Gastrocnemius medialis (tissue), 4 donors: ENCODE measurements around the gene ADCY4. TPM values are rescaled to one million over a fixed set of nuclear protein-coding genes. Genes with fewer than 3 reads are reported as not detected.

ENCODE experiments used
- ATAC-seq, 2 donors: fragments of 150-250 bp; one replicate each; pipeline ENCODE4 v1.9.1; 2016
- DNase-seq, 2 donors: peaks; one replicate each; pipeline ENCODE4 v3.0.0-alpha.2; 2019
- H3K27ac ChIP-seq, 4 donors: fragments of 200-600 bp; sonication (generic); 1 replicate in 1 of 4; 2 replicates in 3 of 4; pipeline ENCODE4 v1.5.1; 2016 to 2018; ENCODE audit warnings: mild to moderate bottlenecking in 2 of 4, moderate library complexity in 1 of 4
- H3K27me3 ChIP-seq, 3 donors: fragments of 200-600 bp; sonication (generic) in 2 of 3; 1 replicate in 1 of 3; 2 replicates in 2 of 3; pipeline versions ENCODE4 v1.5.1 to v1.6.0; 2016 to 2019; ENCODE audit warnings: mild to moderate bottlenecking in 1 of 3, moderate library complexity in 1 of 3
- H3K36me3 ChIP-seq, 2 donors: fragments of 200-600 bp; sonication (generic) in 1 of 2; one replicate each; pipeline ENCODE4 v1.5.1; 2017 to 2018
- H3K4me1 ChIP-seq, 2 donors: fragments of 200-600 bp; sonication (generic) in 1 of 2; one replicate each; pipeline ENCODE4 v1.5.1; 2016 to 2017; ENCODE audit warnings: mild to moderate bottlenecking in 2 of 2
- H3K4me3 ChIP-seq, 4 donors: fragments of 200-600 bp; sonication (generic) in 3 of 4; 1 replicate in 1 of 4; 2 replicates in 3 of 4; pipeline ENCODE4 v1.5.1; 2016 to 2019; ENCODE audit warnings: mild to moderate bottlenecking in 2 of 4
- H3K9me3 ChIP-seq, 3 donors: fragments of 200-600 bp; sonication (generic) in 2 of 3; 1 replicate in 1 of 3; 2 replicates in 2 of 3; pipeline ENCODE4 v1.5.1; 2016 to 2019
- POLR2A ChIP-seq, 2 donors: fragments of 450-650 bp; IDR thresholded peaks; one replicate each; pipeline ENCODE4 v1.6.1; 2017; ENCODE audit warnings: antibody characterized with exemption in 2 of 2, mild to moderate bottlenecking in 2 of 2, moderate library complexity in 2 of 2
- in situ Hi-C, 4 donors: fragments of 200-750 bp; cut with MboI; loops; one replicate each; pipeline versions ENCODE4 v1.15.0 to v1.8.0; 2017; ENCODE audit warnings: low sequenced_read_pairs in 4 of 4
- intact Hi-C: fragments of 100-400 bp; cut with DNase I; formaldehyde crosslinking; loops from one replicate; pipeline ENCODE4 v1.15.1; 2023; ENCODE audit warnings: low total_unique reads
- total RNA-seq, 4 donors: library from RNA; depleted of rRNA; stranded (reverse); fragments of >200 nt; gene quantifications; one replicate each; pipeline versions ENCODE4 v1.1.0 to v1.2.3, GENCODE V29; 2016
- TF ChIP-seq, protein P1 (sequence below), 5 experiments: fragments of 450-650 bp in 3 of 5; fragments of 200-600 bp in 2 of 5; sonication (generic) in 2 of 5; IDR thresholded peaks in 4 of 5; conservative IDR thresholded peaks in 1 of 5; 1 replicate in 4 of 5; 2 replicates in 1 of 5; pipeline ENCODE4 v1.5.1; 2016 to 2019; ENCODE audit warnings: antibody characterized with exemption in 5 of 5, mild to moderate bottlenecking in 3 of 5, moderate library complexity in 3 of 5

Gene ADCY4
- total RNA-seq, 4 donors from 2014 or later, result 7.9 to 16.6 (median 8.7) TPM

DNA sequence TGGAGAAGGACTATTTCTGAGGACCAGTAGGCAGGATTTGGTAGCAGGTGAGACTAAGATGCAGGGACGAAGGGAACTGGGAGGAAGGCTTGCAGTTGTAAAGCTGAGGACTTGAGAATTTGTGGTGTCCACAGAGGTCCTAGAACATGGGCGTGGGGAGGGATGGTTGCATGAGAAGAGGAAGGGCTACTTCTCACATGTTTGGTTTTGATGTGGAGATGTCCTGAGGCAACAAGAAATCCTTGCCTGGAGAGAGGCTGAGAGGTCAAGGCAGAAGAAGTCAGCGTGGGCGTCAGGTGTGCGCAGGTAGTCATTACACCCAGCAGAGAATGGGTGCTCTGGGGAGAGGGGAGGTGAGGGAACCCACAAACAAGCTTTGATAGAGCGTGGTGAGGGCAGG is 57.8 kb downstream of the ADCY4 start:
- in situ Hi-C loops, result no loop called here
- DNase-seq, result no peak
- no peak for ATAC-seq
- Histone ChIP-seq H3K36me3 (no peaks in the 10 kb centered on the region), H3K4me3 (no peak overlapping the region), H3K27me3 (no peaks in the 10 kb centered on the region), H3K27ac (no peak overlapping the region), H3K9me3 (no peaks in the 10 kb centered on the region), H3K4me1 (peaks cover under 1 to 3% of the 10 kb centered on the region in 2 donors)
- TF ChIP-seq POLR2A (IDR thresholded peaks at IDR 0.05), result no peak
- TF ChIP-seq, protein P1, sequence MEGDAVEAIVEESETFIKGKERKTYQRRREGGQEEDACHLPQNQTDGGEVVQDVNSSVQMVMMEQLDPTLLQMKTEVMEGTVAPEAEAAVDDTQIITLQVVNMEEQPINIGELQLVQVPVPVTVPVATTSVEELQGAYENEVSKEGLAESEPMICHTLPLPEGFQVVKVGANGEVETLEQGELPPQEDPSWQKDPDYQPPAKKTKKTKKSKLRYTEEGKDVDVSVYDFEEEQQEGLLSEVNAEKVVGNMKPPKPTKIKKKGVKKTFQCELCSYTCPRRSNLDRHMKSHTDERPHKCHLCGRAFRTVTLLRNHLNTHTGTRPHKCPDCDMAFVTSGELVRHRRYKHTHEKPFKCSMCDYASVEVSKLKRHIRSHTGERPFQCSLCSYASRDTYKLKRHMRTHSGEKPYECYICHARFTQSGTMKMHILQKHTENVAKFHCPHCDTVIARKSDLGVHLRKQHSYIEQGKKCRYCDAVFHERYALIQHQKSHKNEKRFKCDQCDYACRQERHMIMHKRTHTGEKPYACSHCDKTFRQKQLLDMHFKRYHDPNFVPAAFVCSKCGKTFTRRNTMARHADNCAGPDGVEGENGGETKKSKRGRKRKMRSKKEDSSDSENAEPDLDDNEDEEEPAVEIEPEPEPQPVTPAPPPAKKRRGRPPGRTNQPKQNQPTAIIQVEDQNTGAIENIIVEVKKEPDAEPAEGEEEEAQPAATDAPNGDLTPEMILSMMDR (IDR thresholded peaks at IDR 0.05 in 4 of 5, conservative IDR thresholded peaks at IDR 0.05 in 1 of 5), result no peak
- intact Hi-C loops, result no loop called here

DNA sequence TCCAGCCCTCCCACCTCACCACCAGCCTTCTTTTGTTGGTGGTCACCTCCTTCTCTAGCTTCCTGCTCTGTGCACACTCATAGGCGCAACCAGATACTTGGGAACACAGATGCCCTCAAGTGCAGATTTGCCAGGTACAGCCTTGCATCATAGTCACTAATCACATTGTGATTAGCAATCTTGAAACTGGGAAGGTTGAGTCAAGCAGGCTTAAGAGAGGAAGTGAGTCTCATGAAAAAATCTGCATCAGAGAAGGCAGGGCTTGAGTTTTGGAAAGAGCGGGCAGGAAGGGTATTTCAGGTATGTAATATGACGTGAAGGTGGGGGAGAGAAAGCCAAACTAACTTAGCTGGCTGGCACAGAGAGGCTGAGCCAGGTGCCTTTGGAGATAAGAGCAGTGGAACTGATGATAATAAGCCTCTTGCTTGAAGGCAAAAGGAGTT is 60.7 kb downstream of the ADCY4 start:
- H3K27ac ChIP-seq, result no peak overlapping the region
- in situ Hi-C loops (no loop called here), intact Hi-C loops (no loop called here)
- no peak for DNase-seq
- H3K4me1 ChIP-seq, result peaks cover 4 to 6% of the 10 kb centered on the region in 2 donors
- H3K4me3 ChIP-seq, result no peak overlapping the region
- no peak for TF ChIP-seq POLR2A (IDR thresholded peaks at IDR 0.05)
- TF ChIP-seq, protein P1 (IDR thresholded peaks at IDR 0.05 in 4 of 5, conservative IDR thresholded peaks at IDR 0.05 in 1 of 5), result no peak
- H3K27me3 ChIP-seq, result no peaks in the 10 kb centered on the region
- no peaks in the 10 kb centered on the region for H3K9me3 ChIP-seq
- ATAC-seq, result no peak
- peaks cover 0 to 10% of the 10 kb centered on the region in 2 donors for H3K36me3 ChIP-seq

DNA sequence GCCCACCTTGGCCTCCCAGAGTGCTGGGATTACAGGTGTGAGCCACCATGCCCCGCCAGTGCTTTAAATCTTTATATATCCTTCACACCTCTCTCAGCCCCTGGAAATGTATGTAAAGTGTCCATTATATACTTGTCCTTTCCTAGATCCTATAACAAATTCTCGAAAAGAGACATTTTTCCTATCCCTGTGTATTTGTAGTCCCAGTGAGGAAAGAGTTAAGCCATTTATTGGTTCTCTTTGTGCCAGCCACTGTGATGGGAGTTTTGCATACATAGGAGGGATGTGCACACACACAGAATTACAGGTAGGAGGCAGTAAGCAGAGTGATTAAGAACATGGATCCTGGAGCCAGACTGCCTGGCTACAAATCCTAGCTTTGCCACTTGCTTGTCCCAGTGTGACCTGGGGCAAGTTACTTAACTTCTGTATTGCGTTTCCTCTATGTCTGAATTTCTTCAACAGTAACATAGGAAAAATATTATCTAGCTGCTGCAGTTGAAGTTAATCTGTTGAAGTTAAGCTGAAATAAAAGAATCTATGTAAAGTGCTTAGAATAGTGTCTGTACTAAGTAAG is 61.4 kb downstream of the ADCY4 start:
- ATAC-seq, result no peak
- Histone ChIP-seq H3K4me3 (no peak overlapping the region), H3K4me1 (peaks cover 4 to 6% of the 10 kb centered on the region in 2 donors), H3K27ac (no peak overlapping the region), H3K36me3 (peaks cover 0 to 13% of the 10 kb centered on the region in 2 donors), H3K9me3 (no peaks in the 10 kb centered on the region), H3K27me3 (no peaks in the 10 kb centered on the region)
- in situ Hi-C loops, result no loop called here
- DNase-seq, result no peak
- intact Hi-C loops, result no loop called here
- TF ChIP-seq, protein P1 (IDR thresholded peaks at IDR 0.05 in 4 of 5, conservative IDR thresholded peaks at IDR 0.05 in 1 of 5), result no peak
- TF ChIP-seq POLR2A (IDR thresholded peaks at IDR 0.05), result no peak

DNA sequence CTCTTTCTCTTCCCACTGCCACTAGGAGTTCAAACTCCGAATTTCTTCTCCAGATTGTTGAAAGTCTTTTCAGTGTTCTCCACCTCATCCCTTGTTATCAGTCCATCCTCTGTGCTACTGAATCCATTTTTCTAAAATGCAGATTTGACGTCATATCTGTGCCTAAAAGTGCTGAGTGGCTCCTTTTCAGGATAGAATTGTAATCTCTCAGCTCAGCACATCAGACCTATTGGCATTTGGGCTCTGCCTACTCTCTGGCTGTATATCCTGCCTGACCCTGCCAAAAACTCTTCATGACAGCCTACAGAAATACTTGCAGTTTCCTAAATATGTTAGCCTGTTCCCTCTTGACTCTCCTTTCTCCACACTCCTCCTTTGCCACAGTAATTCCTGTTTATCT is 62.4 kb downstream of the ADCY4 start:
- Histone ChIP-seq H3K27me3 (no peaks in the 10 kb centered on the region), H3K27ac (no peak overlapping the region), H3K4me1 (peaks cover 4 to 6% of the 10 kb centered on the region in 2 donors), H3K36me3 (peaks cover 0 to 20% of the 10 kb centered on the region in 2 donors), H3K9me3 (no peaks in the 10 kb centered on the region), H3K4me3 (no peak overlapping the region)
- no peak for ATAC-seq
- in situ Hi-C loops, result no loop called here
- no peak for DNase-seq
- TF ChIP-seq POLR2A (IDR thresholded peaks at IDR 0.05), result no peak
- TF ChIP-seq, protein P1 (IDR thresholded peaks at IDR 0.05 in 4 of 5, conservative IDR thresholded peaks at IDR 0.05 in 1 of 5), result no peak
- intact Hi-C loops, result no loop called here
